Thymus (tissue), 14 donors: Measurements from ENCODE around the gene KIAA0408. TPM values are rescaled to one million over a fixed set of nuclear protein-coding genes. Genes with fewer than 3 reads are reported as not detected.

Source experiments
- DNase-seq, 9 donors: peaks; one replicate each; pipeline ENCODE4 v3.0.0-alpha.2; 2013; ENCODE audit warnings: low spot score in 9 of 9, low read depth in 6 of 9, missing footprints in 1 of 9
- H3K27ac ChIP-seq, 2 donors: one replicate each; pipeline ENCODE4 v1.5.1; 2013; ENCODE audit warnings: control low read depth in 1 of 2, low read depth in 1 of 2, low read length in 1 of 2, mild to moderate bottlenecking in 1 of 2, moderate library complexity in 1 of 2
- H3K27me3 ChIP-seq, 2 donors: one replicate each; pipeline ENCODE4 v1.5.1; 2013; ENCODE audit warnings: low read length in 1 of 2; ENCODE audit not compliant: control insufficient read depth in 2 of 2, insufficient read depth in 1 of 2
- H3K36me3 ChIP-seq, 2 donors: one replicate each; pipeline ENCODE4 v1.5.1; 2013; ENCODE audit warnings: low read length in 1 of 2, mild to moderate bottlenecking in 1 of 2, moderate library complexity in 1 of 2; ENCODE audit not compliant: control insufficient read depth in 2 of 2, insufficient read depth in 2 of 2
- H3K4me1 ChIP-seq, 2 donors: one replicate each; pipeline ENCODE4 v1.5.1; 2013; ENCODE audit warnings: low read length in 2 of 2; ENCODE audit not compliant: control insufficient read depth in 2 of 2, insufficient read depth in 2 of 2
- H3K4me3 ChIP-seq, 2 donors: one replicate each; pipeline ENCODE4 v1.5.1; 2013; ENCODE audit warnings: low read length in 2 of 2, control low read depth in 1 of 2, mild to moderate bottlenecking in 1 of 2
- H3K9me3 ChIP-seq, 2 donors: one replicate each; pipeline ENCODE4 v1.5.1; 2013; ENCODE audit warnings: low read length in 1 of 2, mild to moderate bottlenecking in 1 of 2; ENCODE audit not compliant: control insufficient read depth in 2 of 2, insufficient read depth in 1 of 2
- WGBS: extraction: QIAGEN DNeasy Blood & Tissue Kit; methylation state at CpG from one replicate; pipeline ENCODE4 v1.1.7; 2013; 5-methylcytosine and 5-hydroxymethylcytosine counted together
- long read RNA-seq, 10 donors: transcript quantifications; one replicate each; lab custom pipeline, GENCODE V29; 2026
- polyA plus RNA-seq: library from polyadenylated mRNA; stranded (reverse); fragments of 200-250 nt; gene quantifications from one replicate; pipeline ENCODE4 v1.2.3, GENCODE V29; 2013
- total RNA-seq: library from RNA; stranded (reverse); fragments of 120-200 nt; gene quantifications from one replicate; pipeline ENCODE4 v1.2.4, GENCODE V29; 2013
- donor health status: healthy.

Gene KIAA0408
- total RNA-seq (0.52 TPM), polyA plus RNA-seq (1.0 TPM)
- long read RNA-seq, donor 1: 0 reads
- long read RNA-seq, donor 2: 0 reads
- long read RNA-seq, donor 3: 0 reads
- long read RNA-seq, donor 4: 0 reads
- long read RNA-seq, donor 5: 0 reads
- long read RNA-seq, donor 6: 0 reads
- long read RNA-seq, donor 7: 0 reads
- long read RNA-seq, donor 8, partial matches to known transcripts: 0 of 1 reads
- long read RNA-seq, donor 8, other reads (novel, unspliced or antisense): 0 of 1 reads
- long read RNA-seq, donor 9: 0 reads
- long read RNA-seq, donor 10: 0 reads

DNA sequence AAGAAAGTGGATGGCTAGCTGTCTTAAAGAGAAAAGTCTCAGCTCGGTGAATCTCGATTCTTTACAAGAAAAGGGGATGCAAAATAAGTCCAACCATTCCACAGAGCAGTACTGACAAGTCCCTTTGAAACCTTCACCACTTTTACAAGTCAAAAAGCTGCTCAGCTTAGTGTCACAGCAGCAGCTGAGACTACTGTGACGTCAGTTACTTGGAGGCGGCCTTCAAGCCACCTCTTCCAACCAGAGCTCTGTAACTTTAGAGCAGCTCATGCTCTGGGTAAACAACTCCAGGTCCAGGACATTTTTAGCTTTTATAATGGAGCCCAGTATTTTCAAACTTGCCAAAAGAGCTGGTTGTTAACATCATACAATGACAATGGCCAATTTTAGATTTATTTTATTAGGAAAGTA lies at the start of gene KIAA0408:
TSS of gene KIAA0408 (minus strand) at position 159 of the 411 bp plus-strand sequence. CDS start 5,408 bp downstream, outside the sequence.
- H3K4me1 ChIP-seq: no peaks in the 10 kb centered on the region
- H3K36me3 ChIP-seq: no peaks in the 10 kb centered on the region
- WGBS: 88% methylated on average over 4 of the region's 4 CpGs
- H3K4me3 ChIP-seq: no peak within 1 kb of the TSS
- no peaks in the 10 kb centered on the region for H3K27me3 ChIP-seq
- peak within 1 kb of the TSS in 1 of 2 donors; percentile 31 for H3K27ac ChIP-seq
- no peaks in the 10 kb centered on the region for H3K9me3 ChIP-seq
- DNase-seq: peak in 1 of 9 donors; percentile 12

DNA sequence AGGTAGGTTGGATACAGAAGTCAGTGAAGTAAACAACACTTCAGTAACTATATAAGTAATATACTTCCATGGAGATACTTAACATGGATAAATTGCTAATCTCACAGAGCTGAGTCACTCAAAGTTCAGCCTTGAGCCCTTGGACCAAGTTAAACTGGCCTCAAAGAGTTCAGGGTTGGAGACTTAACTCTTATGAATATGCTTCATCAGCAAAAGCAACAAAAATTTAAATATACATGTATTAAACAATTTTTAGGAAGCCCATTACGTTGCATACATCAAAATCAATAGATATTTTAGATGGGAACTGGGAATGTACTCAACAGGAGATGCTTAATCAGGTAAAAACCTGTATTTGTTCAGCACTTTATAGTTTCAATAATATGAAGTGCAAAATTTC lies 47.7 kb upstream of the KIAA0408 start:
- DNase-seq: no peak
- Histone ChIP-seq H3K36me3 (no peaks in the 10 kb centered on the region), H3K9me3 (no peaks in the 10 kb centered on the region), H3K4me3 (no peak overlapping the region), H3K27ac (no peak overlapping the region), H3K27me3 (no peaks in the 10 kb centered on the region), H3K4me1 (no peaks in the 10 kb centered on the region)
- 77% methylated on average over 1 of the region's 1 CpG for WGBS

DNA sequence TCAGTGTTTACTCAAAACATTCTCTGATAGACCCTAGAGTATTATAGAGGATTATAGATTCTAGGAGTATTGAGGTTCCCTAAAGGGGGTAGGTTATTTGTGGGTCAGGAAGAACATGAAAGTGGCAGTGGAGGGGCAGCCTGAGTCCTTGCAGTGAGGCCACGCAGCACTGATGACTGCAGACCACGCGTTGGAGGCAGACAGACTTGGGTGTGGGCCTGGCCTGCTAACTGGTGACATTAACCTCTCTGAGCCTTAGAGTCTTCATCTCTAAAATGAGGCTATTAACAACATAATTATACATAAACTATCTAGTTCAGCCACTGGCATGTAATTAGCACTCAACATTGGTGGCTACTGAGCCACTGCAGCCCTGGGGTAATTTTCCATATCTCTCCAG lies 43.8 kb upstream of the KIAA0408 start:
- H3K4me3 ChIP-seq: no peak overlapping the region
- H3K36me3 ChIP-seq: no peaks in the 10 kb centered on the region
- DNase-seq: no peak
- no peak overlapping the region for H3K27ac ChIP-seq
- no peaks in the 10 kb centered on the region for H3K9me3 ChIP-seq
- H3K4me1 ChIP-seq: no peaks in the 10 kb centered on the region
- no peaks in the 10 kb centered on the region for H3K27me3 ChIP-seq
- 98% methylated on average over 3 of the region's 3 CpGs for WGBS

DNA sequence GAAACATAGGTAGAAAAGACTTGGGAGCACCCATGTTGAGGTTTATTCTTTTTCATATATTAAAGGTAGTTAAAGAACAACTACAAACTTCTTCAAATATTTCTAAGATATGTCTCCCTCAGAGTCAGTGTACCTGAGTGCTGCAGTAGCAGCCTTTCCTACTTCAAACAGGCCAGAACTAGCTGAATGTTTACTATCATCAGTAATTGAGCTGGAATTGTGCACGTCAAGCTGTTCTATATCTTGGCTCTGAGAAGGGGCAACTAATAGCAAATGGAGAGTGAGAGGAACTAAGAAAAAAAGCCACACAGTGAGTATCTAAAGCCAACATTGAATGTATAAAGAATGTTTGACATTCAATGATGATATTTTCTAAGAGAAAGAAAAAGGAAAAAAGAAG lies 38.2 kb upstream of the KIAA0408 start:
- H3K27ac ChIP-seq: no peak overlapping the region
- H3K36me3 ChIP-seq: no peaks in the 10 kb centered on the region
- no peaks in the 10 kb centered on the region for H3K4me1 ChIP-seq
- no peaks in the 10 kb centered on the region for H3K9me3 ChIP-seq
- no peak for DNase-seq
- 88% methylated on average over 1 of the region's 1 CpG for WGBS
- H3K27me3 ChIP-seq: no peaks in the 10 kb centered on the region
- H3K4me3 ChIP-seq: no peak overlapping the region

DNA sequence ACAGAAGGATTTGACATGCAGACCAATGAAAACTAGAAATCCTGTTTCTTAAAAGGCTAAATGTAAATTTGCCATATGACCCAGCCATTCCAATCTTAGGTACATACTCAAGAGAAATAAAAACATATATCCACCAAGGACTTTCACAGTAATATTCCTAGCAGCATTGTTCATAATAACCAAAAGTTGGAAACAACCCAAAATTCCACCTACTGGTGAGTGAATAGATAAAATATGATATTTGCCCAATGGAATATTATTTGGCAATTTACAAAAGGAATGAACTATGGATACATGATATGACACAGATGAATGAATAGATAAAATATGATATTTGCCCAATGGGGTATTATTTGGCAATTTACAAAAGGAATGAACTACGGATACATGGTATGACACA lies 37.3 kb upstream of the KIAA0408 start:
- WGBS: 94% methylated on average over 1 of the region's 1 CpG
- no peaks in the 10 kb centered on the region for H3K9me3 ChIP-seq
- no peak for DNase-seq
- H3K27ac ChIP-seq: no peak overlapping the region
- H3K27me3 ChIP-seq: no peaks in the 10 kb centered on the region
- no peaks in the 10 kb centered on the region for H3K36me3 ChIP-seq
- H3K4me3 ChIP-seq: no peak overlapping the region
- no peaks in the 10 kb centered on the region for H3K4me1 ChIP-seq

DNA sequence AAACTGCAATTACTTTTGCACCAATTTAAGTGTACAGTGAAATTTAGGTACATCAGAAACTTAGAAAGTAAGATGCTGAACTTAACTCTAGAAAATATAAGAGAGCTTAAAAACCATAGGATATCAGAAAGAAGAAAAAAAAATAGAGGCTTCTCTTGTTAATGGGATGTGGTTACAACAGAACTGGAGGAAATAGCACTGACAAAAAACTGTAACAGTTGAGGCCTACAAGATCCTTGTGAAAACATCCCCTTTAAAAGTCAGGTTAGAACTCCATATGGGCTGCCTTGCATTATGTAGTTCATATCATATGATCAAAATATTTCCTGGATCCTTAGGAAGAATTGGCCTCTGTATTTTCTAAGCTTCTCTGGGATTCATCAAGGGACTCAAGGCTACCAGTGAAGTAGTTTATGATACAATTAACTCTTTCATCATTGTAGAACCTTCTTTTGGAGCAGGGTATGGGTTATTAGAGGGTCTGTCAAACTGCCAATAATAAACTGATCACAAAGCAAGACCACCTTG lies 35.1 kb upstream of the KIAA0408 start:
- Histone ChIP-seq H3K27me3 (no peaks in the 10 kb centered on the region), H3K9me3 (no peaks in the 10 kb centered on the region), H3K36me3 (no peaks in the 10 kb centered on the region), H3K27ac (no peak overlapping the region), H3K4me3 (no peak overlapping the region), H3K4me1 (no peaks in the 10 kb centered on the region)
- DNase-seq: no peak

DNA sequence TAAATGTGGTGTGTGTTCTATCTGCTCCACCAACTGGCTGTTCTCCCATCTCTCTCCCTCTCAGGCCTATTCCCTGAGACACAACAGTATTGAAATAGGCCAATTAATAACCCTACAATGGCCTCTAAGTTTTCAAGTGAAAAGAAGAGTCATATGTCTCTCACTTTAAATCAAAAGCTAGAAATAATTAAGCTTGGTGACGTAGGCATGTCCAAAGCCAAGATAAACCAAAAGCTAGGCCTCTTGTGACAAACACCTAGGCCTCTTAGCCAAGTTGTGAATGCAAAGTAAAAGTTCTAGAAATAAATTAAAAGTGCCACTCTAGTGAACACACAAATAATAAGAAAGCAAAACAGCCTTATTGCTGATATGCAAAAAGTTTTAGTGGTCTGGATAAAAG lies 30.1 kb upstream of the KIAA0408 start:
- Histone ChIP-seq H3K9me3 (no peaks in the 10 kb centered on the region), H3K27ac (no peak overlapping the region), H3K4me1 (no peaks in the 10 kb centered on the region), H3K4me3 (no peak overlapping the region), H3K36me3 (no peaks in the 10 kb centered on the region), H3K27me3 (no peaks in the 10 kb centered on the region)
- 91% methylated on average over 1 of the region's 1 CpG for WGBS
- no peak for DNase-seq

DNA sequence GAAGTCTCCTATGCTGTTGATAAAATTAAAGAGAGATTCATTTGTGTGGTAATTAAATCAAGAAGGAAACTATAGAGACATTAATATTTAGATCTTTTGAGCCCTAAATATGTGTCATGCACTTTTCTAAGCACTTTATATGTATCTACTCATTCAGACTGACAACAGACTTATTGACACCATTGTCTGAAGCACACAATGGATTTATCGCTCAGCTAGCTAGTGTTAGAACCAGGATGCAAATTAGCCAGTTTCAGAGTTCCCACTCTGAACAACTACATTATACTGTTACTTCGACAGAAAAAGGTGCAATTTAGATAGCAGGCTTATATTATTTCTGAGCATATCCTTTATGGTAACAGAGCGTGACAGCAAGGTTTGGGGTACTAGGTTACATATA lies 27.7 kb upstream of the KIAA0408 start:
- Histone ChIP-seq H3K4me1 (no peaks in the 10 kb centered on the region), H3K9me3 (no peaks in the 10 kb centered on the region), H3K4me3 (no peak overlapping the region), H3K27ac (no peak overlapping the region), H3K27me3 (no peaks in the 10 kb centered on the region), H3K36me3 (no peaks in the 10 kb centered on the region)
- DNase-seq: no peak
- WGBS: 95% methylated on average over 3 of the region's 3 CpGs

DNA sequence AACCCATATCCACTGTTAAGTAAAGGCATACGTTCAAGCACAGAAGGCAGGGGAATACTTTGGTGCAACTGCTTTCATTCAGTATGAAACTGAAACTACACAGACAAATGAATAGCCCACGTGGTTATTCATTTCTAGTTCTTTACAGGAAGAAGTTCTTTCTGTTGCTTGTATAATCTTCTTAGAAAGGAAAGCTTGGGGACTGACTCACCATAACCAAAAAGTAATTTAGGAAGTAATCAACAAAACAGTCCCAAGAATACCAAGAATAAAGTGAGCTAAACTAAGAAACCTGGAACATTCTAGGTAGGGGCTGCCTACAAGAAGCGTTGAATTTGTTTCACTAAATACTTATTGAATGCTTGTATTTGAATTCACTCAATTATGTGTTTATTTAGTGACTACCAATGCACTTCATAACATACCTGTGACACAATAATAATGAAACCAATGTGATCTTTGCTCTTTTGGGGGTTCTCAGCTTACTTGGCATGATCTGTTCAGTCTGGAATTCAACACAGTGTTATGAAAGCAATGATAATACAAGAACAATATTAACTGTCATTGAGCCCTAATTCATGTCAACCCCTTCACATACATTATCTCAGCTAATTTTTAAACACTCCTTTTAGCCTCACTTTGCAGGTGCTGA lies 25.1 kb upstream of the KIAA0408 start:
- H3K36me3 ChIP-seq: no peaks in the 10 kb centered on the region
- DNase-seq: peak in 3 of 9 donors; percentile 8 to 55 (median 21)
- no peaks in the 10 kb centered on the region for H3K9me3 ChIP-seq
- 19% methylated on average over 3 of the region's 3 CpGs for WGBS
- no peak overlapping the region for H3K27ac ChIP-seq
- no peaks in the 10 kb centered on the region for H3K27me3 ChIP-seq
- H3K4me3 ChIP-seq: no peak overlapping the region
- H3K4me1 ChIP-seq: no peaks in the 10 kb centered on the region
